HepG2 (cell line): ENCODE measurements around the gene PRM3. TPM values are rescaled to one million over a fixed set of nuclear protein-coding genes. Genes with fewer than 3 reads are reported as not detected.

Experiments used
- DR1 ChIP-seq: sonication (generic); formaldehyde crosslinking; IDR thresholded peaks from 2 replicates; pipeline ENCODE4 v1.8.0; 2021; ENCODE audit warnings: mild to moderate bottlenecking, missing genetic modification reagents, inconsistent platforms
- MAFG ChIP-seq: sonication (generic); formaldehyde crosslinking; IDR thresholded peaks from 2 replicates; pipeline ENCODE4 v1.5.1; 2020; ENCODE audit warnings: mild to moderate bottlenecking, missing genetic modification reagents
- MYNN ChIP-seq: sonication (generic); formaldehyde crosslinking; IDR thresholded peaks from 2 replicates; pipeline ENCODE4 v1.4.0; 2020; ENCODE audit warnings: mild to moderate bottlenecking, low read depth, missing genetic modification reagents
- NFE2L2 ChIP-seq: fragments of 150-350 bp; IDR thresholded peaks from 2 replicates; pipeline ENCODE4 v1.6.1; 2014; ENCODE audit warnings: low read length
- NKX3-1 ChIP-seq: sonication (generic); formaldehyde crosslinking; IDR thresholded peaks from 2 replicates; pipeline ENCODE4 v1.5.0; 2020; ENCODE audit warnings: missing genetic modification reagents
- PAF1 ChIP-seq: IDR thresholded peaks from 2 replicates; pipeline ENCODE4 v1.6.1; 2016; ENCODE audit warnings: missing genetic modification reagents, missing compliant biosample characterization
- SOX13 ChIP-seq, 3 experiments: fragments of 450-650 bp in 1 of 3; sonication (generic) in 1 of 3; formaldehyde crosslinking in 1 of 3; IDR thresholded peaks in 2 of 3; conservative IDR thresholded peaks in 1 of 3; 2 replicates each; pipeline versions ENCODE4 v1.5.0 to v1.6.1; 2016 to 2020; ENCODE audit warnings: antibody characterized with exemption in 1 of 3, mild to moderate bottlenecking in 1 of 3, missing compliant biosample characterization in 1 of 3, missing genetic modification reagents in 1 of 3, moderate library complexity in 1 of 3
- ZFP36L2 ChIP-seq: sonication (generic); formaldehyde crosslinking; IDR thresholded peaks from 2 replicates; pipeline ENCODE4 v1.4.0; 2020; ENCODE audit warnings: missing genetic modification reagents
- ZNF530 ChIP-seq: sonication (generic); formaldehyde crosslinking; IDR thresholded peaks from 2 replicates; pipeline ENCODE4 v1.5.0; 2020; ENCODE audit warnings: low read depth, mild to moderate bottlenecking, missing genetic modification reagents
- ZNF549 ChIP-seq: sonication (generic); formaldehyde crosslinking; IDR thresholded peaks from 2 replicates; pipeline ENCODE4 v1.5.0; 2020; ENCODE audit warnings: missing genetic modification reagents
- ZNF7 ChIP-seq: IDR thresholded peaks from 2 replicates; pipeline ENCODE4 v1.6.1; 2016; ENCODE audit warnings: missing biosample characterization, missing genetic modification reagents
- ZNF777 ChIP-seq: sonication (generic); formaldehyde crosslinking; IDR thresholded peaks from 2 replicates; pipeline ENCODE4 v1.4.0; 2020; ENCODE audit warnings: missing genetic modification reagents
- polyA plus RNA-seq, 8 experiments: library from polyadenylated mRNA; depleted of rRNA in 3 of 8; stranded (reverse) in 7 of 8; unstranded in 1 of 8; fragments of >200 nt; fragmentation: Illumina TruSeq in 4 of 8; extraction: Trizol in 4 of 8; gene quantifications; 2 replicates each; pipeline versions ENCODE4 v1.2.1 to v1.2.3, GENCODE V29; 2011 to 2016; ENCODE audit warnings: low read depth in 4 of 8, missing spikeins in 1 of 8, mixed read lengths in 1 of 8; ENCODE audit not compliant: insufficient read depth in 1 of 8
- total RNA-seq, 5 experiments: library from RNA; depleted of rRNA; stranded (reverse); fragments of >200 nt; fragmentation: Illumina TruSeq; extraction: Trizol; gene quantifications; 2 replicates each; pipeline ENCODE4 v1.2.3, GENCODE V29; 2016; ENCODE audit warnings: low read depth in 1 of 5
- TF ChIP-seq, protein P1 (sequence below): sonication (generic); formaldehyde crosslinking; IDR thresholded peaks from 2 replicates; pipeline ENCODE4 v1.4.0; 2020; ENCODE audit warnings: missing genetic modification reagents, borderline replicate concordance
- TF ChIP-seq, protein P2 (sequence below): sonication (generic); formaldehyde crosslinking; conservative IDR thresholded peaks from 2 replicates; pipeline ENCODE4 v1.8.0; 2022; ENCODE audit warnings: low read depth, missing genetic modification reagents
- TF ChIP-seq, protein P3 (sequence below): IDR thresholded peaks from 2 replicates; pipeline ENCODE4 v1.4.0; 2020; ENCODE audit warnings: mild to moderate bottlenecking, missing genetic modification reagents
- TF ChIP-seq, protein P4 (sequence below): sonication (generic); formaldehyde crosslinking; IDR thresholded peaks from 2 replicates; pipeline ENCODE4 v1.4.0; 2020; ENCODE audit warnings: missing genetic modification reagents
- TF ChIP-seq, protein P5 (sequence below): sonication (generic); formaldehyde crosslinking; IDR thresholded peaks from 2 replicates; pipeline ENCODE4 v1.5.1; 2020; ENCODE audit warnings: mild to moderate bottlenecking, missing genetic modification reagents, moderate library complexity

The PRM3 gene
- total and polyA plus RNA-seq, 2 of the 13 experiments (the other 11 are each of a cell fraction or from before 2014, with no cell fraction given) = not detected

DNA sequence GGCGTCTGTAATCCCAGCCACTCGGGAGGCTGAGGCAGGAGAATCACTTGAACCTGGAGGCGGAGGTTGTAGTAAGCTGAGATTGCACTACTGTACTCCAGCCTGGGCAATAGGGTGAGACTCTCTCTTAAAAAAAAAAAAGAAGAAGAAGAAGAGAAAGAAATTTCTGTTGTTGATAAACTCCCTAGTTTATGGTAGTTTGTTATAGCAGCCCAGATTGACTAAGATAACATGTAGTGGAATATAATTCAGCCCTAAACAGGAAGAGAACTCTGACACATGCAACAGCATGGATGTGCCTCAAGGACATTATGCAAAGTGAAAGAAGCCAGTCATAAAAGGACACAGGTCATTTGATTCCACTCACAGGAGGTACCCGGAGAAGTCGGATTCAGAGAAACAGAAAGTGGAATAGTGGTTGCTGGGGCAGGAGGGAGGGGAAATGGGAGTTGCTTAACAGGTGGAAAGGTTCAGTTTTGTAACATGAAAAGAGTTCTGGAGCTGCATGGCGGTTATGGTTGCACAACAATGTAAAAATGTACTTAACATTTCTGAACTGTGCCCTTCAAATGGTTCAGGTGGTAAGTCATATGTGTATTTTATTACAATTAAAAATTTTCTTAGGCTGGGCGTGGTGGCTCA, 33.7 kb upstream of the PRM3 start (continued):
- TF ChIP-seq, protein P1, sequence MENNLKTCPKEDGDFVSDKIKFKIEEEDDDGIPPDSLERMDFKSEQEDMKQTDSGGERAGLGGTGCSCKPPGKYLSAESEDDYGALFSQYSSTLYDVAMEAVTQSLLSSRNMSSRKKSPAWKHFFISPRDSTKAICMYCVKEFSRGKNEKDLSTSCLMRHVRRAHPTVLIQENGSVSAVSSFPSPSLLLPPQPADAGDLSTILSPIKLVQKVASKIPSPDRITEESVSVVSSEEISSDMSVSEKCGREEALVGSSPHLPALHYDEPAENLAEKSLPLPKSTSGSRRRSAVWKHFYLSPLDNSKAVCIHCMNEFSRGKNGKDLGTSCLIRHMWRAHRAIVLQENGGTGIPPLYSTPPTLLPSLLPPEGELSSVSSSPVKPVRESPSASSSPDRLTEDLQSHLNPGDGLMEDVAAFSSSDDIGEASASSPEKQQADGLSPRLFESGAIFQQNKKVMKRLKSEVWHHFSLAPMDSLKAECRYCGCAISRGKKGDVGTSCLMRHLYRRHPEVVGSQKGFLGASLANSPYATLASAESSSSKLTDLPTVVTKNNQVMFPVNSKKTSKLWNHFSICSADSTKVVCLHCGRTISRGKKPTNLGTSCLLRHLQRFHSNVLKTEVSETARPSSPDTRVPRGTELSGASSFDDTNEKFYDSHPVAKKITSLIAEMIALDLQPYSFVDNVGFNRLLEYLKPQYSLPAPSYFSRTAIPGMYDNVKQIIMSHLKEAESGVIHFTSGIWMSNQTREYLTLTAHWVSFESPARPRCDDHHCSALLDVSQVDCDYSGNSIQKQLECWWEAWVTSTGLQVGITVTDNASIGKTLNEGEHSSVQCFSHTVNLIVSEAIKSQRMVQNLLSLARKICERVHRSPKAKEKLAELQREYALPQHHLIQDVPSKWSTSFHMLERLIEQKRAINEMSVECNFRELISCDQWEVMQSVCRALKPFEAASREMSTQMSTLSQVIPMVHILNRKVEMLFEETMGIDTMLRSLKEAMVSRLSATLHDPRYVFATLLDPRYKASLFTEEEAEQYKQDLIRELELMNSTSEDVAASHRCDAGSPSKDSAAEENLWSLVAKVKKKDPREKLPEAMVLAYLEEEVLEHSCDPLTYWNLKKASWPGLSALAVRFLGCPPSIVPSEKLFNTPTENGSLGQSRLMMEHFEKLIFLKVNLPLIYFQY = peak; percentile 69
- TF ChIP-seq, protein P2, sequence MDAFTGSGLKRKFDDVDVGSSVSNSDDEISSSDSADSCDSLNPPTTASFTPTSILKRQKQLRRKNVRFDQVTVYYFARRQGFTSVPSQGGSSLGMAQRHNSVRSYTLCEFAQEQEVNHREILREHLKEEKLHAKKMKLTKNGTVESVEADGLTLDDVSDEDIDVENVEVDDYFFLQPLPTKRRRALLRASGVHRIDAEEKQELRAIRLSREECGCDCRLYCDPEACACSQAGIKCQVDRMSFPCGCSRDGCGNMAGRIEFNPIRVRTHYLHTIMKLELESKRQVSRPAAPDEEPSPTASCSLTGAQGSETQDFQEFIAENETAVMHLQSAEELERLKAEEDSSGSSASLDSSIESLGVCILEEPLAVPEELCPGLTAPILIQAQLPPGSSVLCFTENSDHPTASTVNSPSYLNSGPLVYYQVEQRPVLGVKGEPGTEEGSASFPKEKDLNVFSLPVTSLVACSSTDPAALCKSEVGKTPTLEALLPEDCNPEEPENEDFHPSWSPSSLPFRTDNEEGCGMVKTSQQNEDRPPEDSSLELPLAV (CRISPR knock-in tag) = no peak
- TF ChIP-seq MAFG (CRISPR knock-in tag) = no peak
- TF ChIP-seq NFE2L2 = no peak
- TF ChIP-seq, protein P3, sequence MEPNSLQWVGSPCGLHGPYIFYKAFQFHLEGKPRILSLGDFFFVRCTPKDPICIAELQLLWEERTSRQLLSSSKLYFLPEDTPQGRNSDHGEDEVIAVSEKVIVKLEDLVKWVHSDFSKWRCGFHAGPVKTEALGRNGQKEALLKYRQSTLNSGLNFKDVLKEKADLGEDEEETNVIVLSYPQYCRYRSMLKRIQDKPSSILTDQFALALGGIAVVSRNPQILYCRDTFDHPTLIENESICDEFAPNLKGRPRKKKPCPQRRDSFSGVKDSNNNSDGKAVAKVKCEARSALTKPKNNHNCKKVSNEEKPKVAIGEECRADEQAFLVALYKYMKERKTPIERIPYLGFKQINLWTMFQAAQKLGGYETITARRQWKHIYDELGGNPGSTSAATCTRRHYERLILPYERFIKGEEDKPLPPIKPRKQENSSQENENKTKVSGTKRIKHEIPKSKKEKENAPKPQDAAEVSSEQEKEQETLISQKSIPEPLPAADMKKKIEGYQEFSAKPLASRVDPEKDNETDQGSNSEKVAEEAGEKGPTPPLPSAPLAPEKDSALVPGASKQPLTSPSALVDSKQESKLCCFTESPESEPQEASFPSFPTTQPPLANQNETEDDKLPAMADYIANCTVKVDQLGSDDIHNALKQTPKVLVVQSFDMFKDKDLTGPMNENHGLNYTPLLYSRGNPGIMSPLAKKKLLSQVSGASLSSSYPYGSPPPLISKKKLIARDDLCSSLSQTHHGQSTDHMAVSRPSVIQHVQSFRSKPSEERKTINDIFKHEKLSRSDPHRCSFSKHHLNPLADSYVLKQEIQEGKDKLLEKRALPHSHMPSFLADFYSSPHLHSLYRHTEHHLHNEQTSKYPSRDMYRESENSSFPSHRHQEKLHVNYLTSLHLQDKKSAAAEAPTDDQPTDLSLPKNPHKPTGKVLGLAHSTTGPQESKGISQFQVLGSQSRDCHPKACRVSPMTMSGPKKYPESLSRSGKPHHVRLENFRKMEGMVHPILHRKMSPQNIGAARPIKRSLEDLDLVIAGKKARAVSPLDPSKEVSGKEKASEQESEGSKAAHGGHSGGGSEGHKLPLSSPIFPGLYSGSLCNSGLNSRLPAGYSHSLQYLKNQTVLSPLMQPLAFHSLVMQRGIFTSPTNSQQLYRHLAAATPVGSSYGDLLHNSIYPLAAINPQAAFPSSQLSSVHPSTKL (CRISPR knock-in tag) = peak; percentile 91
- no peak for TF ChIP-seq ZNF549 (CRISPR knock-in tag)
- no peak for TF ChIP-seq ZFP36L2
- TF ChIP-seq, protein P4, sequence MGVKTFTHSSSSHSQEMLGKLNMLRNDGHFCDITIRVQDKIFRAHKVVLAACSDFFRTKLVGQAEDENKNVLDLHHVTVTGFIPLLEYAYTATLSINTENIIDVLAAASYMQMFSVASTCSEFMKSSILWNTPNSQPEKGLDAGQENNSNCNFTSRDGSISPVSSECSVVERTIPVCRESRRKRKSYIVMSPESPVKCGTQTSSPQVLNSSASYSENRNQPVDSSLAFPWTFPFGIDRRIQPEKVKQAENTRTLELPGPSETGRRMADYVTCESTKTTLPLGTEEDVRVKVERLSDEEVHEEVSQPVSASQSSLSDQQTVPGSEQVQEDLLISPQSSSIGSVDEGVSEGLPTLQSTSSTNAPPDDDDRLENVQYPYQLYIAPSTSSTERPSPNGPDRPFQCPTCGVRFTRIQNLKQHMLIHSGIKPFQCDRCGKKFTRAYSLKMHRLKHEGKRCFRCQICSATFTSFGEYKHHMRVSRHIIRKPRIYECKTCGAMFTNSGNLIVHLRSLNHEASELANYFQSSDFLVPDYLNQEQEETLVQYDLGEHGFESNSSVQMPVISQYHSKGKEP (CRISPR knock-in tag) = no peak
- 0 out of 2 replicates have a peak, but pooled peaks have one; percentile 62 for TF ChIP-seq SOX13 (IDR thresholded peaks at IDR 0.05)
- TF ChIP-seq SOX13 (CRISPR knock-in tag; conservative IDR thresholded peaks at IDR 0.05 in 1 of 2, IDR thresholded peaks at IDR 0.05 in 1 of 2) = peak in 1 of 2 experiments; percentile 74; a peak in 2 of 4 replicates
- peak; percentile 100 for TF ChIP-seq ZNF7
- TF ChIP-seq ZNF530 (CRISPR knock-in tag) = no peak
- no peak for TF ChIP-seq NKX3-1 (CRISPR knock-in tag)
- no peak for TF ChIP-seq PAF1 (CRISPR knock-in tag)
- TF ChIP-seq, protein P5, sequence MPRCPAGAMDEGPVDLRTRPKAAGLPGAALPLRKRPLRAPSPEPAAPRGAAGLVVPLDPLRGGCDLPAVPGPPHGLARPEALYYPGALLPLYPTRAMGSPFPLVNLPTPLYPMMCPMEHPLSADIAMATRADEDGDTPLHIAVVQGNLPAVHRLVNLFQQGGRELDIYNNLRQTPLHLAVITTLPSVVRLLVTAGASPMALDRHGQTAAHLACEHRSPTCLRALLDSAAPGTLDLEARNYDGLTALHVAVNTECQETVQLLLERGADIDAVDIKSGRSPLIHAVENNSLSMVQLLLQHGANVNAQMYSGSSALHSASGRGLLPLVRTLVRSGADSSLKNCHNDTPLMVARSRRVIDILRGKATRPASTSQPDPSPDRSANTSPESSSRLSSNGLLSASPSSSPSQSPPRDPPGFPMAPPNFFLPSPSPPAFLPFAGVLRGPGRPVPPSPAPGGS (CRISPR knock-in tag) = no peak
- TF ChIP-seq DR1 (CRISPR knock-in tag) = no peak
- no peak for TF ChIP-seq MYNN (CRISPR knock-in tag)
- 0 out of 2 replicates have a peak, but pooled peaks have one; percentile 27 for TF ChIP-seq ZNF777 (CRISPR knock-in tag)
